ENCODE data around the gene GALNT2.

Gene GALNT2

DNA sequence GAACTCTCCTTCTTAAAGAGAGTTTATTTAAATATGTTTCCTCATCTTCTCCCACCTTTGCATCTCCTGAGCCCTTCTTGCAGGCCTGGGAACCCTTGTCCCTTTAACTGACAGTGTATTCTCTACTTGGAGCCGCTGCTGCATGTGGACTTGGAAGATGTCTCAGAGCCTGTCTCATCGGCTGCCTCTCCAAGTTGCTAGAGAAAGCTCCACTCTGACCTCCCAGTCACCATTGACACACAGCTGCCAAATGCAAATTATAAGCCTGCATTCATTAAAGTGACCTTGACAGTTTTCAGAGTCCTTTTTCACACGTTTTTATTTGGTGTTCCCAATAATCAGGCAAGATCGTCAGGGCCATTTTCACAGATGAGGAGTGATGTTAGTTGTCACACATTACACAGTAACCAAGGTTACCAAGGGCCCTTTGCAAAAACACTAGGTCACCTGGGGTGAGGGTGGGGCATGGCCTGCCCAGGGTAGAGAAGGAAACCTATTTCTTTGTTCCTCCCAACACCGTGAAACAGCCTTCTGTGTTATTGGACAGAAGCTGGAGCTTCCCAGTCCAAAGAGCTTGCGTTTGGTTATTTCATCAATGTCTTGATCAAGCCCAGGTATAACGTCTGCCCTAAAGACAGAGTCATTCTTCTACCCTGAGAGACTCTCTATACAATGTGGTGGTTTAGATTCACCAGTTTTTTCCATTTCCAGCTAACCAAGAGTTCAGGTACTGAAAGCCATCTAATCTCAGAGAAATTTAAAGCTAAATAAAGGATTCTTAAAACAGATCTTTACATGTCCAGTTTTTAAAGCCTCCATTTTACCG, 164.1 kb downstream of the GALNT2 start:
- TF ChIP-seq FOXP2 (optimal IDR thresholded peaks at IDR 0.05; ENCODE audit: borderline replicate concordance, extremely low read depth, extremely low read length, insufficient read depth) (no peak), SIN3A (IDR thresholded peaks at IDR 0.05; ENCODE audit: borderline replicate concordance, insufficient read depth, low read length) (no peak), REST (IDR thresholded peaks at IDR 0.05; ENCODE audit: insufficient read depth in 1 of 2, low read depth in 2 of 2, low read length in 2 of 2) (no peak), POLR2AphosphoS5 (IDR thresholded peaks at IDR 0.05; ENCODE audit: low read depth, low read length) (no peak), TAF1 (IDR thresholded peaks at IDR 0.05; ENCODE audit: borderline replicate concordance, insufficient read depth, low read length) (no peak)

DNA sequence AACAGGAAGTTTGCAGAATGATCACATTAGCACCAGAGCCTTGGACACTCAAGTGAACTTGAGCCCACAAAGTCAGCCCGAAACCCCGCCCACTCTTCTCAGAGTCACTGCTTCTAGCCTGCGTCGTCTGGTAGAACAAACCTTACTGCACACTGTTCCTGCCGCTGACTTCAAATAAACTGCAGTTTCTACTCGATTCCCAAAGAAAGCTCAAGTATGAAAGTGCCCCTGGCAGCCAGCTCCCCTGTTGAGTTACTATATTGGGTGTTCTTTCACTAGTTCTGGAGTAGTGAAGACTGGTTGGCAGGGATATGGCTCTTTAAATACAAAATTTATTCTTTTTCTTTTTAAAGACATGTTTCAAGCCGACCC, 164.7 kb downstream of the GALNT2 start:
- no peak for TF ChIP-seq FOXP2 (optimal IDR thresholded peaks at IDR 0.05; ENCODE audit: borderline replicate concordance, extremely low read depth, extremely low read length, insufficient read depth)
- no peak for TF ChIP-seq REST (IDR thresholded peaks at IDR 0.05; ENCODE audit: insufficient read depth in 1 of 2, low read depth in 2 of 2, low read length in 2 of 2)
- no peak for TF ChIP-seq SIN3A (IDR thresholded peaks at IDR 0.05; ENCODE audit: borderline replicate concordance, insufficient read depth, low read length)
- TF ChIP-seq TAF1 (IDR thresholded peaks at IDR 0.05; ENCODE audit: borderline replicate concordance, insufficient read depth, low read length) = no peak
- TF ChIP-seq POLR2AphosphoS5 (IDR thresholded peaks at IDR 0.05; ENCODE audit: low read depth, low read length) = no peak

DNA sequence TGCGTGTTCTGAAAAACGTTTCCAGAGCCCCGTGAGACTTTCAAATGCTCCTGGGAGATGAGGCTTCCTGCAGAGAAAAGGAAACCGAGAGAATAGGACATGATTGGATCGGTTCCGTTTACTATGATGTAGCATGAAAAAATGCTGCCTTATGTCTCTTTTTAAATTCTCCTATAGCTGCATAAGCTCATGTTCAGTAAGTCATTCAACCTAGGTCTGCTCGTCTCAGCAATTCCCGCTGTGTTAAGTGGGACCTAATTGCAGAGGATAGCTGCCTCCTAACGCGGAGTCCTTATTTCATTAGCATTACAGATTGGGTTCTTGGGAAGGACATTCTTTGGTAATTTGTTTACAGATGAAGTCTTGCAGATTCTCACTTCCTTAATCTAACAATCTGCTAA, 165.3 kb downstream of the GALNT2 start:
- TF ChIP-seq SIN3A (IDR thresholded peaks at IDR 0.05; ENCODE audit: borderline replicate concordance, insufficient read depth, low read length) = no peak
- TF ChIP-seq REST (IDR thresholded peaks at IDR 0.05; ENCODE audit: insufficient read depth in 1 of 2, low read depth in 2 of 2, low read length in 2 of 2) = no peak
- no peak for TF ChIP-seq POLR2AphosphoS5 (IDR thresholded peaks at IDR 0.05; ENCODE audit: low read depth, low read length)
- TF ChIP-seq FOXP2 (optimal IDR thresholded peaks at IDR 0.05; ENCODE audit: borderline replicate concordance, extremely low read depth, extremely low read length, insufficient read depth) = no peak
- no peak for TF ChIP-seq TAF1 (IDR thresholded peaks at IDR 0.05; ENCODE audit: borderline replicate concordance, insufficient read depth, low read length)

- TF ChIP-seq POLR2AphosphoS5 (IDR thresholded peaks at IDR 0.05; ENCODE audit: low read depth, low read length) (no peak), REST (IDR thresholded peaks at IDR 0.05; ENCODE audit: insufficient read depth in 1 of 2, low read depth in 2 of 2, low read length in 2 of 2) (no peak), SIN3A (IDR thresholded peaks at IDR 0.05; ENCODE audit: borderline replicate concordance, insufficient read depth, low read length) (no peak), FOXP2 (optimal IDR thresholded peaks at IDR 0.05; ENCODE audit: borderline replicate concordance, extremely low read depth, extremely low read length, insufficient read depth) (no peak), TAF1 (IDR thresholded peaks at IDR 0.05; ENCODE audit: borderline replicate concordance, insufficient read depth, low read length) (no peak)
These were observed 166.7 kb downstream of the GALNT2 start for GRCh38 chr1:230233786-230234185.
